ENCODE measurements around the gene FGF9.

DNA sequence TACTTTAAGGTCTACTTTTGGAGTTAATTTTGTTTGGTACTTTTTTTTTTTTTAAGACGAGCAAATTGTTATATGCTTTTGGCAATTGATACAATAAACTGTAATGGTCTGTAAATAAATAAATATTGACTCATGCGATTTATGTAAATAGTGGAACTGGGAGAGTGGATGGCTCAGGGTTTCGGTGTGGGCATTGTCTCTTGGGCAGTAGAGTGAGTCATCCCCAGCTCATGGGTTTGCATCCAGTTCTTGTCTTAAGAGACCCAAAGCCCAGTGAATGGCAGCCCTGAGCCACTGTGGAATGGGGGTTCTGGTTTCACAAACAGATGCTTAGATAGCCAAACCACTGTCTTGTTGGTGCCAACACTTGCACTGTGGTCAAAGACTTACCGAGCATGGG, 33.0 kb downstream of the FGF9 start:
- TF ChIP-seq, protein P1, sequence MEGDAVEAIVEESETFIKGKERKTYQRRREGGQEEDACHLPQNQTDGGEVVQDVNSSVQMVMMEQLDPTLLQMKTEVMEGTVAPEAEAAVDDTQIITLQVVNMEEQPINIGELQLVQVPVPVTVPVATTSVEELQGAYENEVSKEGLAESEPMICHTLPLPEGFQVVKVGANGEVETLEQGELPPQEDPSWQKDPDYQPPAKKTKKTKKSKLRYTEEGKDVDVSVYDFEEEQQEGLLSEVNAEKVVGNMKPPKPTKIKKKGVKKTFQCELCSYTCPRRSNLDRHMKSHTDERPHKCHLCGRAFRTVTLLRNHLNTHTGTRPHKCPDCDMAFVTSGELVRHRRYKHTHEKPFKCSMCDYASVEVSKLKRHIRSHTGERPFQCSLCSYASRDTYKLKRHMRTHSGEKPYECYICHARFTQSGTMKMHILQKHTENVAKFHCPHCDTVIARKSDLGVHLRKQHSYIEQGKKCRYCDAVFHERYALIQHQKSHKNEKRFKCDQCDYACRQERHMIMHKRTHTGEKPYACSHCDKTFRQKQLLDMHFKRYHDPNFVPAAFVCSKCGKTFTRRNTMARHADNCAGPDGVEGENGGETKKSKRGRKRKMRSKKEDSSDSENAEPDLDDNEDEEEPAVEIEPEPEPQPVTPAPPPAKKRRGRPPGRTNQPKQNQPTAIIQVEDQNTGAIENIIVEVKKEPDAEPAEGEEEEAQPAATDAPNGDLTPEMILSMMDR (conservative IDR thresholded peaks at IDR 0.05; ENCODE audit: low read depth, low read length) = no peak
- no peak for TF ChIP-seq EZH2 (IDR thresholded peaks at IDR 0.05; ENCODE audit: borderline replicate concordance, low read depth, low read length, poor library complexity, severe bottlenecking)
